ENCODE results near the gene HSD17B2. TPM values are rescaled to one million over a fixed set of nuclear protein-coding genes. Genes with fewer than 3 reads are reported as not detected.
A peak's percentile ranks its signal among the peaks of the same experiment; 100 is the strongest.
"Not testable (repeated sequence)": the region's sequence is repeated elsewhere in the genome, so short reads cannot be mapped to it uniquely, and the experiment has no call there.

The HSD17B2 gene
- total RNA-seq, 1 donor from 2014 or later = 398 TPM

DNA sequence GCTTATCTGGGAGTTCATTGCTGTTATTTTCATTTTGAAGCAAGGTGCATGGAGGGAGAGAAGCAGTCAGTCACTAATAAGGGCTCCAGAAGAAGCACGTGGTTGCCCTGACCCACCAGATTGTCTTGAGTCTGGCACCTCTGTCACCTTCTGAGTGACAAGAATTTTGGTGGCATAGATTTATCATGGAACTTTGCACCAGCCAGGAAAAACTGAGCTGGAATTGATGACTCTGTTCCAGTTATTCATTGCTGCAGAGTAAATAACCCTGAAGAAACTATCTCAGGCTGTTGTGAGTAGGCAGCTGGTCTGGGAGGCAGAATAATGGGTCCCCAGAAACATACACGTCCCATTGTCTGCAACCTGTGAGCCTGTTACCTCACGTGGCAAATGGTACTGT is 44.8 kb downstream of the HSD17B2 start:
- DNase-seq (ENCODE audit: low read depth in 2 of 2) = no peak

DNA sequence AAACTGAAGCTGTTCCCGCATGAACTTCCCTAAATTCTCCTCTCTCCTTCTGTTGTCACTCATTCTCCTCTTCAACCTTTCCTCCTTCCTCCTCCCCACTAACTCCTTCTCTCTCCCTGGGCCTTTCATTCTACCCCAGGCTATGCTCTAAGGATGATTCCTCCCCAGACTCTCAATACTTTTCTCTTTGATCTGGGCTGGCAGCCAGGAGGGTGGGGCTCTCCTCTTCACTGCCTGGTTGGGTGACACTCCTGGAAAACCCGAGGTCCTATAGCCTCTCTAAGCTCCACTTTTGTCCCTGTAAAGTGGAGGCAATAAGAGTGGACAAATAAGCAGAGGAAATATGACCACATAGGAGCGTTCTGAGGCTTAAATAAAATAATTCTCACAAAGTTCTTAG is 46.2 kb downstream of the HSD17B2 start:
- DNase-seq (ENCODE audit: low read depth in 2 of 2) = no peak

DNA sequence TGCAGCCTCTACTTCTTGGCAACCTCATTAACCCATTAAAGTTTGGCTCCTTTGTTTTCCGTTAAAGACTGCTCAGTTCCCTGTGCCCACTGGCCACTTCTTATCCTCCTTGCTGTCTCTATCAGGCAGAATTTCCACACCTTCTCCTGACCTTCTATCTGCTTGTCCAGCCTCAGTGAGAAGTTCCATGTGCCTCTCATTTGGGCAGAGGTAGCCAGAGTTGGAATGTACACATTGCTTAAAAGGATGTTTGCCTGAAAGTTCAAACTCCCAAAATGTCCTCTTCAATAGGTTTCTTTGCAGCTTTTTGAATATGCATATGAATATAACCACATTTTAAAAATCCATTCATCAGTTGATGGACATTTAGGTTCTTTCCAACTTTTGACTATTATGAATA is 47.0 kb downstream of the HSD17B2 start:
- DNase-seq (ENCODE audit: low read depth in 2 of 2) = no peak

DNA sequence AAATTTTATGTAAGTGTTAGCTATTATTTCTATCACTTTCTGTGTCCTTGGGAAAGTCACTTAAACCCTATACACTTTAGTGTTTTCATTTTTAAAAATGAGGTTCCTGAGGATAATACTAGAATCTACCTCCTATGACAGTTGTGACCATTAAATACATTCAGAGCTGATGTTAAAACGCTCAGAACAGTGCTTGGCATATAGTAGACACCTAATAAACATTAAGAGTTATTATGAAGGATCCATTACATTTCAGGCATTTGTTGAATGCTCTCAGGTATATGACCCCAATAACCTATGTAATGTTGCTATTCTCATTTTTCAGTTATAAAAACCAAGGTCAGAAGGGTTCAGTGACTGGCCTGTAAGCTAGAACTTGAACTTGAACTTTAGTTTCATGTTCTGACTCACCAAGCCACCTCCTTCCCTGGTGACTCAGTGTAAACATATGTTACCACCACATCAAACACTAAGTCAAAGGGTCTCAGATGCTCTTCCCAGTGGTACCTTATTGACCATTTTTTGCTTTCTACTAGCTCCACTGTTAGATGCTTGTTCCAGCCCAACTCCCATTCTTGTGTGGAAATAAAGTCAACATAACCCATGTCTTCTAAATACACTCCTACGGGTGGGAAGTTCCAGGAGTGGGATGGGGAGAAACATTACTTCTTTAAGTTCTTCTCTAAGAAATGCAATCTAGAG is 47.6 kb downstream of the HSD17B2 start:
- DNase-seq (ENCODE audit: low read depth in 2 of 2) = peak in 1 of 2 donors; percentile 73

DNA sequence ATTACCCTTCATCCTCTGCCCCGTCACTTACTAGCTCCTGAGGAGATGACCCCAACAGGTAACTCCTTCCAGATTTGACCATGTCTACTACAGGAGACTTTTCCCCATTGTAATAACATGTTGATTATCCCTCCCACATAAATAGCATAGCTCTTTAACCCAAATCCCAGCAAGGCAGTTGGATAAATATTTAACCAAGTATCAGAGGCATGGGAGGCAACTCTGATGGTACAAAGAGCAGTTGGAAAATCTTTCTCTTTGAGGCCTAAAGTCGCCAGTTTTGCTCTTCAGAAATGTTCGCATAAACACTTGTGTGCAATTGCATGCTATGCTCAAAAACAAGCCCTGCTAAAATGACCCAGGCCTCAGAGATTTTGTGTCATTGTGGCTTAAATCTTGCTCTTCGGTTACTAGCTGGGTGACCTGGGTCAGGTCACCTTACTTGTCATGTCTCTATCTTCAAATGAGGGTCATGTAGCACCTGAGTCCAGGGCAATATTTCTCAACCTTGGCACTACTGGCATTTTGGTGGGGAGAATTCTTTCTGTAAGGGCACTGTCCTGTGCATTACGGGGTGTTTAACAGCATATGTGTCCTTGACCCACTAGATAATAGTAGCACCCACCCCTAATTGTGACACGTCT is 48.8 kb downstream of the HSD17B2 start:
- no peak for DNase-seq (ENCODE audit: low read depth in 2 of 2)

DNA sequence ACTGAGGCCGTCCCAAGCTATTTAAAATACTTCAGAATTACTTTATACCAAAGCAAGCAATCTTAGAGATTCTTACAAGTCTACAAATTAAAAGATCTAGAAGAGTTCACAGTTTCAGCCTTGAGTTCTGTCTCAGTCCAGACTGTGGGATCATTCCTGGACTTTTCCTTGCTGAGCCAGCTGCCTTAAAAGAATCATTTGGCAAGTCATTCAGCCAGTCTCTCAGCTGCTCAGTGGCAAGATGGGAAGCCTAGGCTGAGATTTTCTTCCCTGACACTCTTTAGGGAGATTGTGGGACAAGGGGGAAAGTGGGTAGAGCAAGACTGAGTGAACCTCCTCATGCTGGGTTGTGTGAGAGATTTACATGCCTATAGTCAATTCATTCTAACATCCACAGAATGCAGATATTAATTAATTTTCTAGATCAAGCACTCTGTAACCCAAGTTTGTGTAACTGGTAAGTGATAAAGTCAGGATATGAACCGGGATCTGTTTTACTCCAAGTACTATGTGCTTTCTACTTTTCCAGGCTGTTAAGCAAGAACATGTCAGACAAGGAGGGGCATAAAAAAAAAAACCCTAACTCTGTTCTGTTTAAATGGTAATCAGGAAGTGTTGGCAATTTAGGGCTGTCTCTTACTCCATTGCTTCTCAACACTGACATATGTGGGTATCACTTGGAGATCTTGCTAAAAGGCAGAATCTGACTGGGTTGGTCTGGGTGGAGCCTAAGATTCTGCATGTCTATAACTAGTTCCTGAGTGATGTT is 50.1 kb downstream of the HSD17B2 start:
- no peak for DNase-seq (ENCODE audit: low read depth in 2 of 2)

DNA sequence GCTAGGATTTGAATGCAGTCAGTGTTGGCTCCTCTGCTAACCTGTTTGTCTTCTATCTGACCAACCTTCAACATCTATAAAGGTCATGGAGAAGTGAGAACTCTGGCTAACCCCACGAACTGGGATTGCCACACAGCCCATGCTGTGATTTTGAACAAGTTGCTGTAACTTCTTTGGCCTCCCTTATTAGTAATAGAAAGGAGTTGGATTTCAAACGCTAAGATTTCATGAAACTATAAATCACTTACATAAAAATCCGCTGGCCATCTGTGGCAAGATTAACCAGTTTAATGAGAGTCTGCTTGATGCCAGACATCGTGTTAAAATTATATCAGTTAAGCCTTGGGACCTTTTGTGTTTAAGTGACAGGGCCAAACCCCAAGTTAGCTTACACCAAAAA is 53.4 kb downstream of the HSD17B2 start:
- no peak for DNase-seq (ENCODE audit: low read depth in 2 of 2)

DNA sequence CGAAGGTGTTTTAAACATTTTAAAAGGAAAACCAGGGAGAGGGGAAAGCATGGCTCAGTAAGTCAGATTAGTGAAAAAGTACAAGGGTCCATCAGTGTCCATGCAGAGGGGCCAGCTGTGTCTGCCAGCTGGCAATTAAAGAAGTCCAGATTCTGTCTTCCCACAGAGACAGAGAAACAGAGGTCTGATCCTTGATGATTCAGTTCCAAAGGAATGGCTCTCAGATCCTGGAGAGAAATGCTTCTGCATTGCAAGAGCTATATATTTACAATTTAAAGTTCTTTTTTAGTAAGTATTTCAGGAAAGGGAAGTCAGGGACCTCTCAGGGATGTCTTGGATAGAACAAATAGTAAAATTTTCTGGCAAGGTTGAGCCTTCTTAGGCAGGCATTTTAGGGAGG is 56.2 kb downstream of the HSD17B2 start:
- DNase-seq (ENCODE audit: low read depth in 2 of 2) = peak in 1 of 2 donors; percentile 33

DNA sequence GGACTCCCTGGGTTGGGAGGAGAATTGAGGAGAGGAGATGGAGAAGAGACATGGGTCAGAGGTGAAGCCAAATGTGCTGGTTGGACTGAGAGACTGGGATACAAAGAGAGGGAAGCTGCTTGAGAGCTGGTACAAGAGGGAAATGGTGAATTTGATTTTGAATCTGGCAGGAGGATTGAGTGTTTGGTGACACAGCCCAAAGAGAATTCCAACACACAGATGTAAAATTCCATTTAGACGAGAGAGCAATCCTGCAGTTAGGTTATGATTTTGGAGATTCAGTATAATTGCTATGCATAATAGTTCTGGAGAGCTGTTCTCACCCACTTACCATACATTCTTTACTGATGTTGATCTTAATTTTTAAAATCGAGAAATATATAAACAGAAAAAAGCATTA is 57.7 kb downstream of the HSD17B2 start:
- DNase-seq (ENCODE audit: low read depth in 2 of 2) = no peak

DNA sequence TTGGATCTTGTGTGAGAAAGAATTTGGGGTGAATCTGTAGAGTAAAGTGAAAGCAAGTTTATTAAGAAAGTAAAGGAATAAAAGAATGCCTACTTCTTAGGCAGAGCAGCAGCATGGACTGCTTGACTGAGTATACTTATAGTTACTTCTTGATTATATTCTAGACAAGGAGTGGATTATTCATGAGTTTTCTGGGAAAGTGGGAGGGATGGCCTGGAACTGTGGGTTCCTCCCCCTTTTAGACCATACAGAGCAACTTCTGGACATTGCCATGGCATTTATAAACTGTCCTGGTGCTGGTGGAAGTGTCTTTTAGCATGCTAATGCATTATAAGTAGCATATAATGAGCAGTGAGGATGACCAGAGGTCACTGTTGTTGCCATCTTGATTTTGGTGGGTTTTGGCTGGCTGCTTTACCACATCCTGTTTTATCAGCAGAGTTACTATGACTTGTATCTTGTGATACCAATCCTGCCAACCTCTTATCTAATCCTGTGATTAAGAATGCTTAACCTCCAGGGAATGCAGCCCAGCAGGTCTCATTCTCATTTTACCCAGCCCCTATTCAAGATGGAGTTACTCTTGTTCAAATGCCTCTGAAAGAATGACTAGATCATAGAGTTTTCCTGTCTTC is 58.7 kb downstream of the HSD17B2 start:
- no peak for DNase-seq (ENCODE audit: low read depth in 2 of 2)

DNA sequence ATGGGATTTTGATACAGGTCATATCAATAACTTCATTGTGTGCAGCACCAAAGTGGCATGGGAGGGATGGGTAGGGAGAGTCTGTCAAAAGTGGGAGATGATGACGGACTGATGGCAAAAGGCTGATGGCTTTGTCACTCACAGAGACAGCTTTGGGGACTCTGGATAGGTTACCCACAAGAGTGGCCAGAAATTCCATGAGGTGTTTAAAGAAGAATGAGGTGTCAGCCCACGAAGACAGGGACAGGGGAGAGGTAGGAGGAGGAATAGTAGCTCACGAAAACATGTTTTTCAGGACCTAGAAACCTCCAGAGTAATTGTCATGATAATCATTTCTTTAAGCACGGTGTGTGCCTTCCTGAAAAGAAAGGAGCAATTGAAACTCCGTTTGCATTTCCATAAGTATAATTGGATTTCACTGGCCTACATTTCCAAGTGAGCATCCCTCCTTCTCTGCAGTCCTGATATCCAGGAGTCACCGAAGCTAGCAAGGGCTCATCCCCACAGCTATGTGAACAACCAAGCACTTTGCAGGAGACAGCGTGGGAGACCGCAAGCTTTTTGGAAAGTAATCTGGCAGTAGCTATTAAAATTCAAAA is 60.0 kb downstream of the HSD17B2 start:
- no peak for DNase-seq (ENCODE audit: low read depth in 2 of 2)

DNA sequence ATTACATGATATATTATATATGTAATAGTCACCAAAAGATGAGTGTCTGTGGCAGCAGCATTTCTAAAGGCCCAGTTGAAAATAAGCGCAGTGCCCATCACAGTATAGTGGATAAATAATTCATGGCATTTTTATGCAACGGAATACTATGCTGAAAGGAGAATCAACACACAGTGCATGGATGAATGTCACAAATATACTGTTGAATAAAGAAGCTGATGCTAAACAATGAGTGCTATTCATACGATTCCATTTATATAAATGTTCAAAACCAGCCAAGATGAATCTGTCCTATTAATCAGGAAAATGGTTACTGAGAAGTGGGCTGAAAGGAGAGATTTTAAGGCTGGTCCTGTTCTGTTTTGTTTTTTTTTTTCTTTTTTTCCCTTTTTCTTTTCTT is 61.6 kb downstream of the HSD17B2 start:
- DNase-seq (ENCODE audit: low read depth in 2 of 2) = no peak

DNA sequence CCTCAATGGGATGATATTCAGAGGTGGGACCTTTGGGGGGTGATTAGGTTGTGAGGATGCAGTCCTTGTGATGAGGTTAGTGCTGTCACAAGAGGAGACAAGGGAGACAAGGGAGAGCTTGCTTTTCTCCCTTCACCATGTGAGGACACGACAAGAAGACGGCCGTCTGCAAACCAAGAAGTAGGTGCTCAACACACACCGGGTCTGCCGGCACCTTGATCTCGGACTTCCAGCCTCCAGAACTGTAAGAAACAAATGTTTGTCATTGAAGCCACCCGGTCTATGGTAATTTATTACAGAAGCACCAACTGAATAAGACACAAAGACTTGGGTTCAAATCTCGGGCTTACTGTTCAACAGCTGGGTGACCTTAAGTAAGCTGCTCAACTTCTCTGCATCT is 70.1 kb downstream of the HSD17B2 start:
- DNase-seq (ENCODE audit: low read depth in 2 of 2) = no peak

DNA sequence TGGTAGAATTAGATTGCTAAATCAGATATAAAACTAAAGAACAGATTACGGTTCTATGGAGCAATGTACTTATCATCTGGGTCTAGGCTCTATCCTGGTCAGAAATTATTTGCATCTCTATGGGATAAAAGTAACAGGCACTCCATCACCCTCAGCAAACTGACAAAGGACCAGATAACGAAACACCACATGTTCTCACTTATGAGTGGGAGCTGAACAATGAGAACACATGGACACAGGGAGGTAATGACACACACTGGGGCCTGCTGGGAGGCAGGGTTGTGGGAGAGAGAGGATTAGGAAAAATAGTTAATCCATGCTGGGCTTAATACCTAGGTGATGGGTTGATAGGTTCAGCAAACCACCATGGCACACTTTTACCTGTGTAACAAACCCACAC is 73.0 kb downstream of the HSD17B2 start:
- DNase-seq (ENCODE audit: low read depth in 2 of 2) = no peak

DNA sequence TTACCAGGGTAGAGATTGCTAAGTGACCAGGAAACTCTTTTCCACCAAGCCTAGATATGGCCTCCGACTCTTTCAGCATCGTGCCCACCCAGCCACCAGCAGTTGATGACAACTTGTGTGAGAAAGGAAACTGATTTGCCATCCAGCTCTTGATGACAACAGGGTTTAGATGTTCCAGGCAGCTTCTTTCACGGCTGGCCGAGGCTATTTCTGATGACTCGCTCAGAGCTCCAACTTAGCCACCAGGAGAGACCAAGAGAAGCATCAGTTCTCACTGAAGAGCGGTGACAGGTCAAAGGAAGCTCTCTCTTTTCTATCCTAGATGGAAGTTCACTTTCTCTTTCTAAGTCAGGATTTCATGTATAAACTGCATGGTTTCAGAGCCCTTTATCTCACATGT is 73.7 kb downstream of the HSD17B2 start:
- no peak for DNase-seq (ENCODE audit: low read depth in 2 of 2)

DNA sequence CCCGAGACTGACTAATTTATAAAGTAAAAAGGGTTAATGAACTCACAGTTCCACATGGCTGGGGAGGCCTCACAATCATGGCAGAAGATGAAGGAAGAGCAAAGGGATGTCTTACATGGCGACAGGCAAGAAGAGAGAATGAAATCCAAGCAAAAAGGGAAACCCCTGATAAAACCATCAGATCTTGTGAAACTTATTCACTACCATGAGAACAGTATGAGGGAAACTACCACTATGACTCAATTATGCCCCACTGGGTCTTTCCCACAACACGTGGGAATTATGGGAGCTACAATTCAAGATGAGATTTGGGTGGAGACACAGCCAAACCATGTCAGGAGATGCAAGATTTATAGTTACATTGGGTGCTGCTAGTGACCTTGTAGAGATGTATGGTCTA is 74.2 kb downstream of the HSD17B2 start:
- DNase-seq (ENCODE audit: low read depth in 2 of 2) = not testable (repeated sequence)

DNA sequence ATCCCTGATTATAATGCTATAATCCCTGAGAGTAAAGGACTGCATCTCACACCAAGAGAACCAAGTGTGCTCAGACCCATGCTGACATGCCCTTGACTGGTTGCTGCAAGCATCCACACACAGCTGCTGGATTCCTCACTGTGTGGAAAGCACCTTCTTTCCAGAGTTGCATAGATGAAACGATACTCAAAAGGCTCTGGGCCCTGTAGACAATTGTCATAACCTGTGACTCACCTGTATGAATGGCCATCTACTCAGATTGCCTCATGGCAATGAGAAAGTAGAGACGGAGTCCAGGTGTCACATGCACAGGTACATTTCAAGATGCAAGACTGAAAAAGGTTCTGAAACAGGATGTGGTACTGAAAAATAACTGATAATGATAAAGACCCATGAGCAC is 76.9 kb downstream of the HSD17B2 start:
- no peak for DNase-seq (ENCODE audit: low read depth in 2 of 2)

DNA sequence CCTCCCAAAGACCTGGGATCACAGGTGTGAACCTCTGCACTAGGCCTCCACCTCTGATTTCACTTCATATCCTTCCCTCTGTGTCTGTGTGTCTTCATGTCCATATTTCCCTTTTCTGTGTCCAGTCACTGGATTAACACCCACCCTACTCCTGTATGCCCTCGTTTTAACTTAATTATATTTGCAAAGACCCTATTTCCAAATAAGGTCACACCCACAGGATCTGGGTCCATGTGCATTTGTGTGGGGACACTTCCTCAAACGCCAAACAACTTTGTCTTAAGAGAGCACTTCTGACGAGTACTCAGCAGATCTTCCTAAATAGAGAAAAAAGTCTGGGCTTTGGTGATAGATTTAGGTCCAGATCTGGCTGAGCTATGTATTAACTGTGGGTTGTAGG is 78.7 kb downstream of the HSD17B2 start:
- no peak for DNase-seq (ENCODE audit: low read depth in 2 of 2)

DNA sequence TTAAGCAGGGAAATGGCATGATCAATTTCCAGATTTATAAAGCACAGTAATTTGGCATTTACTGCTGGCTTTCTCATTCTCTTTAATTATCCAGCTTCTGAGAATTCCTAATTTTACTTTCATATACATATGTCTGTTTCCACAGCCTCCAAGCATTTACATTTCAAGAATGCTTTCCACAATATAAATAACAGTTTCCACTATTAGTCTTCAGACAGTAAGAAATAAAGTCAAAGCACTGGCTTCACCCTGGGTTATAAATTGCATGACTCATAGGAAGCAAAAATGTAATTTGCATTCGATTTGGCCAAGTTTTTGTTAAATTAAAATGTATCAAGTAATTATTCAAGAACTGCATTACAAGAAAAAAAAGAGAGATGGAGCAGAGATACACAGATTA is 81.5 kb downstream of the HSD17B2 start:
- DNase-seq (ENCODE audit: low read depth in 2 of 2) = peak in 1 of 2 donors; percentile 22

DNA sequence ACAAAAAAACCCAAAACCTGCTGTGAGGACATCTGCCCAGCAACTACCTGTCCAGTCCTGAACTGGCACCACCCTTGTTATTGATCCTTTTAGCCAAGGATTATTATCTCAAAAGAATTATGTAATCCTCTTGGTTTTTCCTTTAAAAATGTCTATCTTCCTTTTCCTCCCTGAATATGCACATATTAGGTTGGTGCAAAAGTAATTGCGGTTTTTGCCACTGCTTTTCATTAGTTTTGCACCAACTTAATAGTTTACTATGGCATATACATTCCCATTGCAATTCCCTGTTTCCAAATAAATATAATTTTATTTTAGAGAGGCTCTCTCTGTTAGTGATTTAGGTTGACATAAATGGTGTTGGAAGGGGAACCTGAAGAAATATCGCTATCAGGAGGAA is 83.7 kb downstream of the HSD17B2 start:
- no peak for DNase-seq (ENCODE audit: low read depth in 2 of 2)

DNA sequence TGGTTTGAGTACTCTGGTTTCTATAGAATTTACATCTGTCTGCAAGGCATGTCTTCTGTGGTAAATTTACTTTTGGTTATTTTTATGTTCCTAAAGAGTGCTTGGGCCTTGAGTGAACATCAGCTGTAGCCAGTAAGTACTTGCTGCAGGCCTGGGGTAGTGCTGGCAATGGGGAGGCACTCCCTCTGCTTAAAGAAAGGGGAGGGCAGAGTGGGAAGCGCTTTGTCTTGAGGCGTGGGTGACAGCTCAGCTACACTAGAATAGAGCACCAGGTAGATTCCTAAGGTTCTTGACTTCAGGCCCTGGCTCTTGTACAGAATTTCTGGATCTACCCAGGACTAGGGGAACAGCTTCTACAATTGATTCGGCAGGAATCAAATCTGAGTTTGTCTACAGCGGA is 84.4 kb downstream of the HSD17B2 start:
- no peak for DNase-seq (ENCODE audit: low read depth in 2 of 2)

DNA sequence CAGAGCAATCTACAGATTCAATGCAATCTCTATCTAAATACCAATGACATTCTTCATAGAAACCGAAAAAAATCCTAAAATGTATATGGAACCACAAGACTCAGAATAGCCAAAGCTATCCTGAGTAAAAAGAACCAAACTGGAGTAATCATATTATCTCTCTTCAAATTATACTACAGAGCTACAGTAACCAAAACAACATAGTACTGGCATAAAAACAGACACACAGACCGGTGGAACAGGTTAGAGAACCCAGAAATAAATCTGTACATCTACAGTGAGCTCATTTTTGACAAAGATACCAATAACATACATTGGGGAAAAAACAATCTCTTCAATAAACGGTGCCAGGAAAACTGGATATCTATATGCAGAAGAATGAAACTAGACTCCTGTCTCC is 89.6 kb downstream of the HSD17B2 start:
- DNase-seq (ENCODE audit: low read depth in 2 of 2) = no peak

All from lung microvascular endothelial cell (primary cell).